SU-DHL-6 (cell line): ENCODE measurements around the gene AQP10.

Experiments used
- H2AFZ ChIP-seq: fragments of 200-600 bp; sonication (generic); 2 replicates; pipeline ENCODE4 v1.6.1; 2014; ENCODE audit warnings: low read depth, mild to moderate bottlenecking, moderate library complexity, mixed read lengths, antibody characterized with exemption, low read length; ENCODE audit not compliant: severe bottlenecking
- H3F3A ChIP-seq: fragments of 200-600 bp; shearing (Covaris generic); 2 replicates; pipeline ENCODE4 v1.6.0; 2016; ENCODE audit warnings: antibody characterized with exemption, mild to moderate bottlenecking; ENCODE audit not compliant: insufficient read depth
- H3K27ac ChIP-seq: fragments of 200-600 bp; sonication (generic); 2 replicates; pipeline ENCODE4 v1.5.1; 2016; ENCODE audit warnings: low read depth, mild to moderate bottlenecking, low read length, moderate library complexity, mixed read lengths
- H3K27me3 ChIP-seq: fragments of 200-600 bp; sonication (generic), shearing (Covaris generic); 2 replicates; pipeline ENCODE4 v1.6.0; 2014; ENCODE audit warnings: mild to moderate bottlenecking, low read length
- H3K36me3 ChIP-seq: fragments of 200-600 bp; sonication (generic); 2 replicates; pipeline ENCODE4 v1.6.1; 2014; ENCODE audit warnings: mild to moderate bottlenecking, low read length, mixed read lengths
- H3K4me2 ChIP-seq: fragments of 300-600, 200-600 bp; shearing (Covaris generic), sonication (generic); 2 replicates; pipeline ENCODE4 v1.6.0; 2014; ENCODE audit warnings: low read length, low read depth, mild to moderate bottlenecking; ENCODE audit not compliant: poor library complexity, severe bottlenecking
- H3K4me3 ChIP-seq: fragments of 200-600 bp; sonication (generic); 2 replicates; pipeline ENCODE4 v1.5.1; 2014; ENCODE audit warnings: antibody characterized with exemption, low read length, mild to moderate bottlenecking, mixed read lengths; ENCODE audit not compliant: insufficient read depth, poor library complexity, severe bottlenecking
- H3K79me2 ChIP-seq: fragments of 200-600 bp; sonication (generic); 2 replicates; pipeline ENCODE4 v1.6.1; 2014; ENCODE audit warnings: mild to moderate bottlenecking, low read length, moderate library complexity; ENCODE audit not compliant: insufficient read depth
- H3K9ac ChIP-seq: fragments of 200-600 bp; sonication (generic); 2 replicates; pipeline ENCODE4 v1.7.0; 2014; ENCODE audit warnings: mild to moderate bottlenecking, low read length
- H3K9me2 ChIP-seq: fragments of 200-600 bp; sonication (generic); replicated peaks from 2 replicates; pipeline ENCODE4 v1.6.1; 2014; ENCODE audit warnings: low read length; ENCODE audit not compliant: insufficient read depth
- H3K9me3 ChIP-seq: fragments of 200-600 bp; sonication (generic); 2 replicates; pipeline ENCODE4 v1.6.1; 2014; ENCODE audit warnings: low read length, mixed read lengths; ENCODE audit not compliant: insufficient read depth
- H4K20me1 ChIP-seq: fragments of 200-600 bp; sonication (generic); 2 replicates; pipeline ENCODE4 v1.6.1; 2014; ENCODE audit warnings: low read depth, mild to moderate bottlenecking, antibody characterized with exemption, low read length, moderate library complexity, mixed read lengths
- CTCF ChIP-seq: fragments of 200-600 bp; sonication (generic); IDR thresholded peaks from one replicate; pipeline ENCODE4 v1.5.1; 2017; ENCODE audit warnings: antibody characterized with exemption, mild to moderate bottlenecking, low read length, moderate library complexity; ENCODE audit not compliant: insufficient read depth, poor library complexity, severe bottlenecking
- EZH2phosphoT487 ChIP-seq: fragments of 200-600 bp; sonication (generic), shearing (Covaris generic); conservative IDR thresholded peaks from 2 replicates; pipeline ENCODE4 v1.6.1; 2018; ENCODE audit warnings: mild to moderate bottlenecking, antibody characterized with exemption, low read length, moderate library complexity, mixed read lengths

The AQP10 gene

GRCh38 chr1:154295408-154296235 lies 25.3 kb upstream of the AQP10 start:
- Histone ChIP-seq H3K9ac (no peak overlapping the region), H3K27ac (no peak overlapping the region), H3K4me2 (no peak overlapping the region), H3K36me3 (no peaks in the 10 kb centered on the region), H3K27me3 (no peaks in the 10 kb centered on the region), H3F3A (no peaks in the 10 kb centered on the region), H4K20me1 (no peaks in the 10 kb centered on the region), H2AFZ (no peak overlapping the region), H3K79me2 (no peaks in the 10 kb centered on the region), H3K4me3 (no peak overlapping the region), H3K9me2 (no peaks in the 10 kb centered on the region), H3K9me3 (peaks cover 5% of the 10 kb centered on the region; the same call in 1 of the 2 replicates)
- no peak for TF ChIP-seq CTCF
- TF ChIP-seq EZH2phosphoT487 = no peak

DNA sequence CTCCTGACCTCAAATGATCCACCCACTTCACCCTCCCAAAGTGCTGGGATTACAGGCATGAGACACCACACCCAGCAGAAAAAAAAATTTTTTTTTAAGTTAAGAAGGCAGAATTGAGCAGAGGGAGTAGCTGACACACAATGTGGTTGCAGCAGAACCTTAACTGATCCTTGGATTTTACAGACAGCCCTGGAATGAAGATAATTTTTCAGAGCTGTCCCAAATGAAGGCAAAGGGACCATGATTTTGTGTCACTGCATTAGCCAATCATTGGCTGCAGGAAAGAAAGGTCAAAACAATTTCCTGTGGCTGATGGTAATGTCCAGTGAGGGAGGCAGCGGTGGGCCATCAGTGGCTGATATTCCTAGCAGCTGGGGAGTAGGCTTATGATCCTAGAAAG lies 19.3 kb upstream of the AQP10 start:
- Histone ChIP-seq H3K4me2 (no peak overlapping the region), H2AFZ (no peak overlapping the region), H3K9me2 (no peaks in the 10 kb centered on the region), H3K27me3 (no peaks in the 10 kb centered on the region), H3K79me2 (no peaks in the 10 kb centered on the region), H3K4me3 (no peak overlapping the region), H3K9me3 (no peaks in the 10 kb centered on the region), H3K27ac (no peak overlapping the region), H4K20me1 (no peaks in the 10 kb centered on the region), H3K36me3 (no peaks in the 10 kb centered on the region), H3F3A (no peaks in the 10 kb centered on the region), H3K9ac (no peak overlapping the region)
- TF ChIP-seq CTCF (no peak), EZH2phosphoT487 (no peak)

GRCh38 chr1:154304664-154305337 lies 16.1 kb upstream of the AQP10 start:
- Histone ChIP-seq H3K27ac (no peak overlapping the region), H3K36me3 (no peaks in the 10 kb centered on the region), H3K79me2 (no peaks in the 10 kb centered on the region), H3K27me3 (no peaks in the 10 kb centered on the region), H3K4me3 (no peak overlapping the region), H3K4me2 (no peak overlapping the region), H3K9me3 (no peaks in the 10 kb centered on the region), H3K9ac (no peak overlapping the region), H3K9me2 (no peaks in the 10 kb centered on the region), H3F3A (no peaks in the 10 kb centered on the region), H4K20me1 (no peaks in the 10 kb centered on the region), H2AFZ (no peak overlapping the region)
- TF ChIP-seq EZH2phosphoT487 (no peak), CTCF (no peak)
